Measurements from ENCODE around the gene OLFML2B. TPM values are rescaled to one million over a fixed set of nuclear protein-coding genes. Genes with fewer than 3 reads are reported as not detected.

The OLFML2B gene
- total RNA-seq, 1 donor from 2014 or later, result not detected

DNA sequence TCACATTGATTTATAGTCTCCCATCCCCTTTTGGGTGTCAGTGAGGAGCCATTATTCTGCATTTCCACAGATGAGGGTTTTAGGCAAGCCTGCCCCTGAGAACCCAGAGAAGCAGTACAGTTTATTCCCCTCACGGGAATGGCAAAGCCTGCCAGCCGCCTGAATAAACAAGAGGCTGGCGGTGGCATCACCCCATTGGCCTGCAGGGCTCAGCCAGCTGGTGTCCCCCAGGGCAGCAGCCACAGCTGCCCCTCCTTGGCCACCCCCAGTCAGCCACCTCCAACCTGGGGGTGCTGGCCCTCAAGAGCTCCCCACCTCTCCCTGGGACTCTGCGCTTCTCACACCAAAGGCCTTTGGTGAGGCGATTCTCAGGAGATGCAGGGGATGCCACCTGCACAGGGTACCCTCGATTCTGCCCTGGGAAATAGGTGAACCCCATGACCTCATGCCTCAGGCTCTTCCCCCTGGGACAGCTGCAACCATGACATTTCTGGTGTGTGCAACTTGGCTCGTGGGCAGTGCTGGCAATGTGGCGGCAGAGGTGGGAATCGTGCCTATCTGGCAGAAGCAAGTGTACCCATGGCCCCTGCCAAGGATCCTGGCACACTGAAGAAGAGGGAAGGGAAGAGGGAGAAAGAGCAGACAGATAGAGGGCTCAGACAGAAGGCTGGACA lies 14.0 kb downstream of the OLFML2B start:
- intact Hi-C loops (cut with micrococcal nuclease), result no loop called here

DNA sequence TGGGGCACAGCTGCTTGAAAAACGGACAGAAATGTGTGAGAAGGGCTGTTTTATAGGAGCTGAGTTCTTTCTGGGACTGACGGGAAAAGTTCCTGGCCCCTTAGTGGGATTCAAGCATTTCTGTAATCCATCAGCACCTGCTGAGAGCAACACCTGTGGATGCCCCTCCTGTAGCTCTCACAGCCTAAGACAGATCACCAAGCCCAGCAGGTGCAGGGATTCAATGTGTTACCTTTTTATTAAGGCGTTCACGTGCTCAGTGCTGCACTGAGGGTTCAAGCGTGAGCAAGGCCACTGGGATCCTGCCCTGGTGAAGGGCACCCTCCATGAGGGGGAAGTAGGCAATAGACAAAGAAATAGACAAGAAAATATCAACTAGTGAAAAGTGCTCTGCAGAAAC lies 14.9 kb downstream of the OLFML2B start:
- intact Hi-C loops (cut with micrococcal nuclease), result no loop called here

DNA sequence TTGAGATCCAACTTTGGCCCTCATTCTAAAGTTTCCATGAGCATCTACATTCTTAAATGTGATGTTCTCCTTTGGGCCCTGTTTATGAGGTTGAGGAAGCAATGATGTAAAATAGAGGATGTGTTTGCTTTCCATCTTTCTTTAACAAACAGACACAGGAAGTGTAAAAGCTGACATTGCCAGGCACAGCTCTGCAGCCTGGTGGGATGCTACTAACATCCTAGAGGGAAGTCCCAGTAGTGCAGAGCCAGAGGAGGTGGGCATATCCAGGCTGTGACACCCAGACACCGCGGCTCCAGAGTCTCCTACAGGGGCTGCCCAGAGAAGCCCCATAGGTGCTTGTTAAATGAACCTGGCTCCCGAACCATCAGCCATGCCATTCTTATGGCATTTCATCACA lies 16.2 kb downstream of the OLFML2B start:
- intact Hi-C loops (cut with micrococcal nuclease), result no loop called here

DNA sequence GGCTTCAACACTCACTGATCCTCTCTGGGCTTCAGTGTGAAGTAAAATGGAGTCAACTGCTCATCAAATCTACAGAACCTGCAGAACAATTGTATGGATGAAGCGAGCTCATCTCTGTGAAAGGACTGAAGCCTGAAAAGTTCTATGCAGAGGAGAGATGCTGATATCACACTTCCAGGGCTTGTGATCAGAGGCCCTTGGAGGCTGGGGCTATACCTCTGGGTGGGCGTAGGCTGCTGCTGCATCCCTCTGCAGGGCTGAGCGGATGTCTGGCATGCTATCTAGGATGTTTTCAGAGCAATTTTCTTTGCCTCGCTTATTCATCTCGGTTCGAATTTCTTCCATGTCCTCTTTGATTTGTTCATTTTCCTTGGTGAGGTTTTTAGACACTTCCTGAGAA lies 17.6 kb downstream of the OLFML2B start:
- intact Hi-C loops (cut with micrococcal nuclease), result no loop called here

DNA sequence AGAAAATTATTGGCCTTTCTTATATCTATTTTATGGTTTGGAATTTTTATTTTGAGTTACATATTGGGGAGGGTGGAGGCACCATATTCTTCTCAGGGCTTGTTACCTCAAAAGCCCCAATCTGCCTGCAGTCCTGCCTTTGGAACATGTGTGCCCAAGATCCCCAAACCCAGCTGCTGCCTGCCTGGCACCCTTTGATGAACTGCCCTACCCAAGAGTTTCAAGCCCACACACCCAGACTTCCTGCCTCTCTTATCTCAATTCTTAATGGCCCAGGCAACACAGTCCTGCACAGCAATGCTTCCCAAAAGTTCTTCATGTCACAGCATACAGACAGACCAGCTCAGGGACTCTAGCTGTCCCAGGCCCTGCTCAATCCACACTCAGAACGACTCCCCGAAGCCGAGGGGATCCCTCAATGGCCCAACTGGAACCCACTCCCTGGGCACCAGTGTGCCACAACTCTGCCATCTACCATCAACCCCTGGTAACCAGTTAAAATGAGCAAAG lies 19.2 kb downstream of the OLFML2B start:
- intact Hi-C loops (cut with micrococcal nuclease), result no loop called here

DNA sequence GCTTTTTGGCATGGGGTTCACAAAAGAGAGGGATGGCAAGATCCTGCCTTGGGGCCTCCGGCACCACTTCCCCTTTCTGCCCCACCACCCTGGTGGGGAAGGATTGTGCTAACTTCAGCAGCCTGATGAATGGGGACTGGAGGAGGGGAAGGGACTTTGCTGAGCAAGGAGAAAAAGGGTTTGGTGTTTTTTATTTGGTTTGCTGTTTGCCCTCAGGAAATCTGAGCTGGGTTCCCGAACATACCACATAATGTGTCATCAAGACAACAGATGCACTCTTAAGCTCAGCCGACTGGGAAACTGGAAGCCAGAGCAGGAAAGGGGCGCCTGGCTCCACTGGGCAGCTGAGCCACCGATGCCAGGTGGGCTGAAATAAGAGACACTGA lies 19.8 kb downstream of the OLFML2B start:
- intact Hi-C loops (cut with micrococcal nuclease), result no loop called here

DNA sequence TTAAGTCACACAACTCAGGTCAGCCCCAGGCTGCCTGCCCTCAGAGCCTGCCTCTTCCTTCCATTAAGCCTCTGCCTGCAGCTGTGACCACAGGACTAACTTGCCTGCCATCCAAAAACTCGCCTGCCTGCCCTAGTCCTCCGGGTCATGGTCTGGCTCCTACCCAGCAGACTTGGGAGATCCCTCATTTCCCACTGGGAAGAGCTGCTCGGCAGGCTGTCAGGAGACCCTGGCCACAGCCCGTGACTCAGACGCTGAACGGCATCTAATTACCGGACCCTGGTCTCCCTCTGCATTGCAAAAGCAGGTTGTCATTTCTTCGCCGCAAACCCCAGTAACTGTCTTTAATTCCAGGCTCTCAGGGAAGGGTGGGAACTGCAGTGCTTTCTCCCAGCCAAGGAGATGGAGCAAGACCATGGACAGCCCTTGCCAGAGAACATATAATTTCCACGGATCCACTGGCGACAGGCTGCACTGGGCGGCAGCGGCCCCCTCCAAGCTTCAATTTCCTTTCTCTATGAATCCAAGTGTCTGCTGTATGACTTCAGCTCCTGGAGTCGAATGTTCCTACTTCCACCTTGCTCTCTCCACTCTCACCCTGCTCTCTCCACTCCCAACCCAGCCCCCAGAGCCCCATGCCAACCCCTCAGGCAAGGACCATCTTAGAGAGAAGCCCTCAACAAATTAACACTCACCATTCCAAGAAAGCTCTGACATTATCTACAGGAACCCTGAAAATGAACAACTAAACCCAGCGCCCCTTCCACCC lies 20.4 kb downstream of the OLFML2B start:
- intact Hi-C loops (cut with micrococcal nuclease), result no loop called here

DNA sequence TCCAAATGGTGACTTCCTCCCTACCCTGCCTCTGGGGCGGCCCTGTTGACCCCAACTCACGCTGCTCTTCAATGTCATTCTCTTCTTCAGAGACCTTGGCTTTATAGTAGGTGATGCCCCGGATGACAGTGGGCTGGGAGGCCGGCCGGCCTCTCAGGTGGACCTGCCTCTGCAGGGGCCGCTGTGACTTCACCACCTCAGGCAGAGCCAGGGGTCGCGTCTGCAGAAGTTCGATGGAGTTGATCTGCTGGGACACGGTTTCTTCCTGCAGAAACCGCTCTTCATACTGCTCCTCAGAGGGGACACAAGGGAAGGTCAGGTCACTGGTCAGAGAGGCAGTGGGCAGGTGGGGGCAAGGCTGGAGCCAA lies 23.6 kb downstream of the OLFML2B start:
- intact Hi-C loops (cut with micrococcal nuclease), result no loop called here

DNA sequence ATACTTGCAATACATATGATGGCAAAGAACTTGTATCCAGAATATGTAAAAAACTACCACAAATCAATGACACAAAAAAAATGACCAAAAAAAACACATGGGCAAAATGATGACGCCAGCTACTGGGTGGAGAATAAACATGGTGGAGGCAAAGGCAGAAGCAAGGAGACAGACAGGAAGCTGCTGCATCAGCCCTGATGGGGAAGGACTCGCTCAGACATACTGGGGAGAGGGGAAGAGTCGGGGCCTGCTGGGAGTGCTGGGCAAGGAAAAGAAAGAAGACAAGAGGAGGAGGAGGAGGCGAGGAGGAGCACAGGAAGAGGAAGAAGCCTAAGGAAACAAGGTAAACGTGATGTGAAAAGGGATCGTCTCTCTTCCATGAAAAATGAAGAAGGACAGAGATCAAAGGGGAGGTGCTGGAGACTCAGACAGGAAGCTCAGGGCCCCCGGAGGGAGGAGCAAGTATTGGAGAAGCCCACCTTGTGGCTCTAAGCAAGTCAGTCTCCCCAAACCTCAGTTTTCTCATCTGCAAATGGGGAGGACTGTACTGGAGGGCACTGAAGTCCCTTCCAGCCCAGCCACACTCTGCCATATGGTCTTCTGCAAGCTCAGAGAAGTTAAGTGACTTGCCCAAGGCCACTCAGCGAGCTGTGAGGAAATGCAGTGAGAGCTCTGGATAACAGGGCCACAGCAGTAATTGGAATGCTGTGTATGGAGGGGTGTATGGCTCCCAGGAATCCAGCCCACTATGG lies 24.2 kb downstream of the OLFML2B start:
- intact Hi-C loops (cut with micrococcal nuclease), result no loop called here

DNA sequence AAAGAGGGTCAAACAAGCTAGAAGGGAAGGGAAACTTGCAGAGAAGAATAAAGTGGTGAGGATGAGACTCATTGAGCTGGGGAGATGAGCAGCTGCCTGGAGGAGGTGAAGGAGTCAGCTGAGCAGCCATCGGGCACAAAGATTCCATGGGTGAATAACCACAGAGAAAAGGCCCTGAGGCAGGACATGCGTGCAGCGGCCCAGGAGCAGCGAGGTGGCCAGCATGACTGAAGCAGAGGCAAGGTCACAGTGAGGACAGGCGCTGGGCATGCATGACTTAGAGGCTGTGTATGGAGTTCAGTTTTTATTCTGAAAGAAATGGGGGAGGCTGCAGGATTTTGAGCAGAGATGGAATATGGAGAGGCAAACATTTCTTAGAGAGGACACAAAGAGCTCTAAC lies 24.9 kb downstream of the OLFML2B start:
- intact Hi-C loops (cut with micrococcal nuclease), result no loop called here

DNA sequence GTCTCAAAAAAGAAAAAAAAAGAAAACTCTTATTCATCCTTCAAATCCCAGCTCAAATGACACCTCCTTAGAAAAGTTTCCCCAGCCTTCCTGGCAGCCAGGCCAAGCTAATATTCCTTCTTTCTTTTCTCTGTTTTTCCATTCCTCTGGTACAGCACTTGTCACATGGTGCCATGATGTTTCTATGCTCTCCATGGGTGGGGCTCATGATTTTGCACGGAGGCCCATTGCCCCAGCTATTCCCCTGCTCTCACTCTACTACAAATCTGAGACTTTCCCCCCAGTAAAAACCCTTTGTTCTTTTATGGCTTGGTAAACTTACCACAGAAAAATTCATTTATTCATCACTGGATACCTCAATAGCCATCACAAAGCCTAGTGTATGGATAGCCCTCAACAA lies 26.5 kb downstream of the OLFML2B start:
- intact Hi-C loops (cut with micrococcal nuclease), result no loop called here

DNA sequence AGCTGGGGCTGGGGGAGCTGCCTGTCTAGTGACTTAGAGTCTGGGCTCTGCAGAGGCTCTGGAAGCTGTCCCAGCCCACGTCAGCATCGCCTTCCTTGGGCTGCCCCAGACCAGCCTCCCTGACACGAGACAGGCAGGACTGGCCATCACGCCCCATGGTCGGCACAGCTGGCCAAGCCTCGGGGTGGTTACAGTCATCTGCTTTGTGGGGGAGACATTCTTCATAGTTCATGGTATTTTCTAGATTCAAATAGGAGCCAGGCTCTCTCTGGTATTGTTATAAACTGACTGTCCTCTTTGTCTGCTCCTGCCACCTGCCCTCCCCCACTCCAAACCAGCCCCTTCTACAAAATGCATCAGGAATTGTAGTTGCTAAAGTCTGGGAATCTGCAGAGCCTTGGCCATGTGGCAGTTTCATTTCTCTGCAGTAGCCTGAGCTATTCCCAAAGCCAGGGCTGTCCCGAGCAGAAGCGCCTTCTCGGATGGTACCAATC lies 29.4 kb downstream of the OLFML2B start:
- intact Hi-C loops (cut with micrococcal nuclease), result no loop called here

DNA sequence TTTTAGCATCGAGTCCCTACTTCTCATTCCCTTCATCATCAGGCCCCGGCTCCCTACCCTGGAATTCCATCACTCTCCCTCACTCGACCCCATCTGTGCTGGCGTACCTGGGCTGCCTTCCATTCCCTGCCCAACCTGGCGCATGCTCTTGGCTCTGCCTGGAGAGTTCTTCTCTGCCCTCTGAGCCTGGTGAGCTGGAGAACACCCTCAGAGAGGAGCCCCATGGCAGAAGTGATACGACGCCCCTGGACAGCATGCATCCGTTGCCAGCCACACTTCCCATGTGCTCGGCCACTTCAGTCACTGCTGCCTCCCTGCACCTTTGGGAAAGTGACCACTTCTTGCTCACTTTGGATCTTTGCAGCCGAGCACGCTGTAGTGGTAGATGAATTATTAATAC lies 30.1 kb downstream of the OLFML2B start:
- intact Hi-C loops (cut with micrococcal nuclease), result no loop called here

DNA sequence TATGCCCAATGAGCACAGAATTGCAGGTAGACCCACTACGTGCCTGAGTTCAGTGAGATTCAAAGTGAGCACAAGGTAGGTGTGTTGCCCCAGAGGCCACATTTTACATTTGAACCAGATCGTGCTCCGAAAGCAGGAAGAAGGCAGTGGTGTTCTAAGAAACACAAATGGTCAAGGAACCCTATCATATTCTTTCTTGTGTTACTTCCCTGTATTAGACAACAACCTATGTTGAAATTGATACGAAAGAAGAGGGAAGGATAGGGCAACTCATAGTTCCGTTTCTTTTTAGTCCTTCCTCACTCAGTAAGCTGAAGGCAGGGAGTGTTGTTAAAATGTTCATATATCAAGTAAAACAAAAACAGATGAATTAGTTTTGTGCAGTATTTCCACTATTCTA lies 33.9 kb downstream of the OLFML2B start:
- intact Hi-C loops (cut with micrococcal nuclease), result no loop called here

DNA sequence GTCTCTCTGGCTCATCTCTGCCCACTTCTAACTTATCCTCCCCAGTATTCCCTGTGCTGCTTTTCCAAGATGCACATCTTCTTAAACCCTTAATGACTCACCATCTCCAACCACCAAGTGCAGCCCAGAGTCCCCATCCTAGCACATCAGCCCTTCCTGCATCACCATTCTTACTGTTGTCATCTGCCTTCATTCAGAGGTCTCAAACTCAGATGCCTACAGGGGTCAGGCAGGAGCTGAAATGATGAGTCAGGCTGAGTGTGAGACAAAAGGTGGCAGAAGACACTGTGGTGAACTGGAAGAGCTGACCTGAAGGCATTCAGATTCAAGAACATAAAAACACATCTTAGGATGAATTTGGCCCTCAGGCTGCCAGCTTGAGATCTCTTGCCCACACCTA lies 34.6 kb downstream of the OLFML2B start:
- intact Hi-C loops (cut with micrococcal nuclease), result no loop called here

DNA sequence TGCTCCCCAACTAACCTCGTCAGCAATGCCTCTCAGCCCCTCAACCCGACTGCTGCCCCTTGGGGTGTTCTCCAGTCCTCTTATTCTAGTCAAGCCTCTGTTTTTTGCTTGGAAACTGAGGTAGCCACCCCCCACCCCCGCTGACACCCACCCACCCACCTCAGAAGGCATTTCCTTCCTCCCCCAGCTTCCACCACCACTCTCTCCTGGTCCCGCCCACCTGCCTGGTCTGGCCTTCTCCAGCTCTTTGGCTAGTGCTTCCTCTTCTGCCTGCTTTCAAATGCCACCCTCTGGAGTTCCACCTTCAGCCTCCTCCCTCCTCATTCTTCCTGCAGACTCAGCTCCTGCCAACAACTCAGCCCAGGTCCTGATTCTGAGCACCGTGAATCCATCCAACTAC lies 35.3 kb downstream of the OLFML2B start:
- intact Hi-C loops (cut with micrococcal nuclease), result no loop called here

DNA sequence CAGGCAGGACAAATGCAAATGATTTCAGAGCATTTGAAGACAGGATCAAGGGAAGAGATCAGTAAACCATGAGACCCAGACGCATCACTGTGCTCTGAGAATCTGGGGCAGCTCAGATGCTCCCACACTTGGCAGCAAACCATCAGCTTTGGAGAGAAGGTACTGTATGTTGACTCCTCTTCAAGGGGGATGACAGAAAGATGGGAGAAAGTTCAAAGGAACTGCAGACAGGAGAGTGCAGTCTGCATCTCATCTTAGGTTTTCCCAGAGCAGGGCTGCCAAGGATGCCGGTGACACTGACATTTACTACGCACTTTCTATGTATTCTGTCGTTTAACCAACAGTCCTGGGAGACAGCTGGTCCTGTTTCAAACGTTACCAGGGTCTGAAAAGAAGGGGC lies 35.8 kb downstream of the OLFML2B start:
- intact Hi-C loops (cut with micrococcal nuclease), result no loop called here

DNA sequence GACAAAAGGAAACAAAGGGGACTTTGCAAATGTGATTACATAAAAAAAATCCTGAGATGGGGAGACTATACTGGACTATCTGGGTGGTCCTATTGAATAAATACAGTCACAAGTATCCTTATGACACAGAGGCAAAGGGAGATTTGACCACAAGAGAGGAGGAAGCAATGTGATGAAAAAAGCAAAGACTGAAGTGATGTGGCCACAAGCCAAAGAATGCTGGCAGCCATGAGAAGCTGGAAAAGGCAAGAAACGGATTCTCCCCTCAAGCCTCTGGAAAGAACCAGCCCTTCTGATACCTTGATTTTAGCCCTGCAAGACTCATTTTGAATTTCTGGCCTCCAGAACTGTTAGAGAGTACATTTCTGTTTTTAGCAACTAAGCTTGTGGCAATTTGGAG lies 36.4 kb downstream of the OLFML2B start:
- intact Hi-C loops (cut with micrococcal nuclease), result no loop called here

DNA sequence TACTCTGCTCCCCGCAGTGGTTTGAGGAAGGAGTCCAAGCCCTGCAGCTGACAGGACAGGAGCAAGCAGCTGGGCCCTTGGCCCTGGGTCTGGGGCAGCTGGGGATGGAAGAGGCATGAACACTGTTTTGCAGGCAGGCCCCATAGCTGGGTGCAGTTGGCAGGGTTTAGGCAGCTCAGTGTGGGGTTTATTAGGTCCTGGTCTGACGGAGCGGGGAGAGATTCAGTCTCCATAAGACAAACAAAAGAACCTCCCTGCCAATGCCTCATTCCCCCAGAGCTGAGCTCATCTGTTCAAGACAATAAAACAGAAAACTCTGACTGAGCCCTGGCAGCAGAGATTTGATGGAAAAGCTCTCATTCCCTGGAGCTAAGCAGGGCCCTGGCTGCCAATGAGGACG lies 37.3 kb downstream of the OLFML2B start:
- intact Hi-C loops (cut with micrococcal nuclease), result no loop called here

DNA sequence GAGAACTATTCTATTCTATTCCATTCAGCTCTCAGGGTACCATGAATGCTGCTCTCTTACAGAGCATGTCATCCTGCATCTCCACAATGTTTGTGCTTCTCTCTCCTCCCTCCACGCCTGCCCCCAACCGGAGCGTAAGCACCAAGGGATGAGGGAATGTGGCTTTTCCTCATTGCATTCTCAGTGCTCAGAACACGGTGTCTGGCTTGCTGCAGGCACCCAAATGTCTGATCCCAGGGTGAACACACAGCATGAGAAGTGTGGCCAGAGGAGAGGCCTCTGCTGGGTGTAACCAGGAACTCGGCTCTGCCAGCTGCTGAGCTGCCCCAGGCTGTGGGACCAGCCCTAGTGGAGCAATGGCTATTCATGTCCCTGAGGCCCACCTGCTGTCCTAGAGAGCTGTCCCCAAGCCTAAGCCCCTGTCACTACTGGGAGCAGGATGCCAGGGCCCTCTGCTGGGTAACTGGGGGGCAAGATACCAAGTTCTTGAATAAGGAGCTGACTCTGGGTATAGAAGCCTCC lies 38.3 kb downstream of the OLFML2B start:
- intact Hi-C loops (cut with micrococcal nuclease), result no loop called here

DNA sequence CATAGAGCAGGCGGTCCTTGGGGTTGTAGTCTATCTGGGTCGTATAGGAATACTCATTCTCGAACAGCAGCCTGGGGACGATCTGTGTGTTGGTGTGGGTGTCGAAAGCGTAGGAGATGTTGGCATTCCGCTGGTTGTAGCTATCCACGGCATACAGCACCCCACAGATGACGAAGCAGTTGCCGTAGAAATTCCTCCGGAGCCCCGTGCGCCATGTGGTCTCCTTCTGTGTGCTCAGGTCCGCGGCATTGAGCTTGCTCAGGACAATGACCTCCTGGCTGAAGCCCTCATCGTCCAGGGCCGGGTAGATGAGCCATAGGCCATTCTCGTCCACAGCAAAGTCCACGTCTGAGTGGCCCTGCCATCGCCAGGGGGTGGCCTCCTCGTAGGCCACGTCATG lies 39.9 kb downstream of the OLFML2B start:
- intact Hi-C loops (cut with micrococcal nuclease), result no loop called here

DNA sequence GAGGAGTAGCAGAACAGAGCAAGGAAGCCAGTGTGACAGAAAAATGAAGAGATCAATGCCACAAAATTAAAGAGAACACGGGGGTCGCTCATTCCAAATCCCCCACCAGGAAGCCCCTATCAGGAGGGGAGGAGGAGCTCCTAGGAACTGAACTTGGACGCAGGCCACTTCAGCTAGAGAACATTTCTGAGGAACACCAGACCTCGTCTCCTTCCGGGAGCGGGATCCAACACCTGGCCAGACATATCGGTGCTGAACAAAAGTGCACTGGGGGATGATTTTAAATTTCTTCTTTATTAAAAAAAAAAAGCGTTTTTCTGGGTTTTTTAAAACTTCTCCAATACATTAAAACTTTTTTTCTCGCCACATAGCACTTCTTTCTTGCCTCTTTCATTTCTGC lies 40.8 kb downstream of the OLFML2B start:
- intact Hi-C loops (cut with micrococcal nuclease), result no loop called here
